Measurements from ENCODE around the gene ENOPH1. TPM values are rescaled to one million over a fixed set of nuclear protein-coding genes. Genes with fewer than 3 reads are reported as not detected.

Gene ENOPH1
- total and polyA plus RNA-seq, 9 of the 15 experiments (the other 6 are each of a cell fraction or from before 2014, with no cell fraction given): 29.8 to 71.4 (median 48.9) TPM

DNA sequence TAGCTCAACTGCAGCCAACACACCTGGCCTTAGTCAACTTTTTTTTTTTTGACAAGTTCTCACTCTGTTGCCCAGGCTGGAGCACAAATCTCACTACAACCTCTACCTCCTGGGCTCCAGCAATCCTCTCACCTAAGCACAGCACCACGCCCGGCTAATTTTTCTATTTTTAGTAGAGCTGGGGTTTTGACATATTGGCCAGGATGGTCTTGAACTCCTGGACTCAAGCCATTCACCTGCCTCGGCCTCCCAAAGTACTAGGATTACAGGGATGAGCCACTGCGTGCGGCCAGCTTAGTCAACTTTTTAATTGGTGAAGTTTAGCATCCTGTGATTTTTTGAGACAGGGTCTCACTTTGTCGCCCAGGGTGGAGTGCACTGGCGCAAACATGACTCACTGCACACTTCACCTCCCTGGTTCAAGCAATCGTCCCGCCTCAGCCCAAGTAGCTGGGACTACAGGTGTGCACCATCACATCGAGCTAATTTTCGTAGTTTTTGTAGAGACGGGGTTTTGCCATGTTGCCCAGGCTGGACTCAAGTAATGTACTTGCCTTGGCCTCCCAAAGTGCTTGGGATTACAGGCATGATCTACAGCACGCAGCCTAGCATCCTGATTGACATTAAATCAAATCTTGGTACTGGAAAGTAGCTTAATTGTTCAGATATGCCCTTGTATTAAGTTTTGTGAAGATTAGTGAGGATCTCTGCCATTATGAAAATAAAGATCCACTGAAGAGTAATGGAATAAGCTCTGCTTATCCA is 8.4 kb upstream of the ENOPH1 start:
- H4K20me1 ChIP-seq (replicated peaks; ENCODE audit: control insufficient read depth, insufficient read depth, low read length): peaks cover 20% of the 10 kb centered on the region
- peaks cover 36% of the 10 kb centered on the region for H3K36me3 ChIP-seq (ENCODE audit: control insufficient read depth, insufficient read depth, low read length)
- DNase-seq (ENCODE audit: extremely low read depth in 1 of 4, low spot score in 3 of 4): no peak
- no peaks in the 10 kb centered on the region for H3K9me1 ChIP-seq (ENCODE audit: control insufficient read depth, insufficient read depth, low read length)
- WGBS (ENCODE audit: insufficient coverage, low coverage, missing lambda C conversion rate): 31% methylated on average over 13 of the region's 13 CpGs
- no peaks in the 10 kb centered on the region for H3K9me3 ChIP-seq (replicated peaks; ENCODE audit: control insufficient read depth, insufficient read depth, low read depth, low read length)
- BruUV-seq (replicated peaks): no TSS peak
- H3K27me3 ChIP-seq (ENCODE audit: control insufficient read depth in 2 of 2, insufficient read depth in 2 of 2, low read length in 2 of 2): no peaks in the 10 kb centered on the region
- H3K4me3 ChIP-seq: no peak overlapping the region
- peak; percentile 63 for ATAC-seq
- in situ Hi-C loops (cut with MboI) (no loop called here), intact Hi-C loops (cut with micrococcal nuclease) (no loop called here)
- no peak overlapping the region for H3K9ac ChIP-seq (ENCODE audit: insufficient read depth in 1 of 2, low read depth in 2 of 2, low read length in 2 of 2)
- FAIRE-seq: no peak
- no peak overlapping the region for H2AFZ ChIP-seq (ENCODE audit: low read depth, low read length)
- H3K4me2 ChIP-seq (ENCODE audit: insufficient read depth, low read length): no peak overlapping the region
- CTCF ChIA-PET (ENCODE audit: low intra/inter-chr PET ratio): no interaction called here
- POLR2A ChIA-PET: interaction anchor here (1.2 to 2.9 kb wide), 5 partner anchors 7 to 50 kb away, joined by 4 to 14 read pairs (median 5); no protein-coding TSS in a partner anchor
- H3K27ac ChIP-seq (ENCODE audit: extremely low read depth, low read depth, low read length): no peak overlapping the region
- H3K79me2 ChIP-seq (ENCODE audit: control insufficient read depth, insufficient read depth, low read length): peaks cover 19% of the 10 kb centered on the region
- 0 out of 5 replicates have a peak, but pooled peaks cover 2% of the 10 kb centered on the region in 2 experiments for H3K4me1 ChIP-seq (replicated peaks in 1 of 2; ENCODE audit: control insufficient read depth in 2 of 2, insufficient read depth in 2 of 2, low read length in 2 of 2)
- TF ChIP-seq ZBTB33 (CRISPR knock-in tag; IDR thresholded peaks at IDR 0.05) (0 out of 2 replicates have a peak, but pooled peaks have one; percentile 54), ZNF407 (IDR thresholded peaks at IDR 0.05; ENCODE audit: low read depth) (no peak), POLR2B (IDR thresholded peaks at IDR 0.05; ENCODE audit: low read depth, partially characterized antibody) (peak; percentile 50), POLR2A (conservative IDR thresholded peaks at IDR 0.05) (peak; percentile 67; the same call in 1 of the 2 replicates), ZNF398 (CRISPR knock-in tag; IDR thresholded peaks at IDR 0.05) (no peak), POLR3G (IDR thresholded peaks at IDR 0.05; ENCODE audit: extremely low read depth, insufficient read length, insufficient replicate concordance) (no peak), POLR2AphosphoS5 (IDR thresholded peaks at IDR 0.05; ENCODE audit: control insufficient read depth, insufficient read depth, low read depth, low read length) (peak; percentile 33; the same call in 1 of the 2 replicates), CHD2 (IDR thresholded peaks at IDR 0.05; ENCODE audit: low read depth, low read length) (0 out of 2 replicates have a peak, but pooled peaks have one; percentile 26), HDAC2 (IDR thresholded peaks at IDR 0.05) (no peak)
